Nephron progenitor cell (in vitro differentiated cells): Measurements from ENCODE around the gene LILRA5.

Experiments used
- DNase-seq: peaks from one replicate; pipeline ENCODE4 v3.0.0; 2021
- H3K27ac Mint-ChIP-seq: 2 replicates; pipeline ENCODE4 v1.8.0; 2021; ENCODE audit warnings: mild to moderate bottlenecking, moderate library complexity, mixed read lengths
- H3K27me3 Mint-ChIP-seq: 2 replicates; pipeline ENCODE4 v1.8.0; 2021; ENCODE audit warnings: mild to moderate bottlenecking, low read depth, mixed read lengths; ENCODE audit not compliant: poor library complexity
- H3K36me3 Mint-ChIP-seq: 2 replicates; pipeline ENCODE4 v1.8.0; 2021; ENCODE audit warnings: low read depth, mixed read lengths
- H3K4me1 Mint-ChIP-seq: 2 replicates; pipeline ENCODE4 v1.8.0; 2021; ENCODE audit warnings: mixed read lengths
- H3K4me3 Mint-ChIP-seq: 2 replicates; pipeline ENCODE4 v1.8.0; 2021; ENCODE audit warnings: mild to moderate bottlenecking, moderate library complexity, mixed read lengths
- H3K9me3 Mint-ChIP-seq: 2 replicates; pipeline ENCODE4 v1.8.0; 2021; ENCODE audit warnings: mild to moderate bottlenecking, moderate library complexity, mixed read lengths
- CTCF ChIP-seq: fragments of 200-600 bp; sonication (generic); IDR thresholded peaks from 2 replicates; pipeline ENCODE4 v1.5.0; 2021; ENCODE audit warnings: antibody characterized with exemption

The LILRA5 gene

GRCh38 chr19:54315956-54316355 lies 3.0 kb upstream of the LILRA5 start:
- no peak for TF ChIP-seq CTCF
- peaks cover 71% of the 10 kb centered on the region for H3K9me3 Mint-ChIP-seq
- no peak for DNase-seq
- no peaks in the 10 kb centered on the region for H3K36me3 Mint-ChIP-seq
- no peak overlapping the region for H3K4me3 Mint-ChIP-seq
- H3K27me3 Mint-ChIP-seq, result peaks cover 12% of the 10 kb centered on the region
- H3K27ac Mint-ChIP-seq, result no peak overlapping the region
- H3K4me1 Mint-ChIP-seq, result no peaks in the 10 kb centered on the region

- H3K4me1 Mint-ChIP-seq, result no peaks in the 10 kb centered on the region
- H3K27ac Mint-ChIP-seq, result no peak overlapping the region
- no peak for DNase-seq
- no peak overlapping the region for H3K4me3 Mint-ChIP-seq
- no peak for TF ChIP-seq CTCF
- peaks cover 15% of the 10 kb centered on the region for H3K27me3 Mint-ChIP-seq
- H3K36me3 Mint-ChIP-seq, result no peaks in the 10 kb centered on the region
- peaks cover 54% of the 10 kb centered on the region for H3K9me3 Mint-ChIP-seq
Observed at GRCh38 chr19:54312011-54312410, 955 bp downstream of the LILRA5 start.

- no peak for TF ChIP-seq CTCF
- Mint-ChIP-seq H3K36me3 (no peaks in the 10 kb centered on the region), H3K4me3 (no peak overlapping the region), H3K27me3 (peaks cover 15% of the 10 kb centered on the region), H3K4me1 (no peaks in the 10 kb centered on the region), H3K27ac (no peak overlapping the region), H3K9me3 (peaks cover 57% of the 10 kb centered on the region)
- DNase-seq, result no peak
Observed at GRCh38 chr19:54311486-54311885, 1.5 kb downstream of the LILRA5 start.

- H3K36me3 Mint-ChIP-seq, result no peaks in the 10 kb centered on the region
- no peaks in the 10 kb centered on the region for H3K4me1 Mint-ChIP-seq
- no peak overlapping the region for H3K4me3 Mint-ChIP-seq
- TF ChIP-seq CTCF, result no peak
- peaks cover 56% of the 10 kb centered on the region for H3K9me3 Mint-ChIP-seq
- no peak for DNase-seq
- H3K27ac Mint-ChIP-seq, result no peak overlapping the region
- H3K27me3 Mint-ChIP-seq, result peaks cover 15% of the 10 kb centered on the region
Observed at GRCh38 chr19:54310543-54310942, 2.4 kb downstream of the LILRA5 start.

GRCh38 chr19:54309811-54310210 lies 3.2 kb downstream of the LILRA5 start:
- H3K27ac Mint-ChIP-seq, result no peak overlapping the region
- H3K27me3 Mint-ChIP-seq, result peaks cover 15% of the 10 kb centered on the region
- H3K36me3 Mint-ChIP-seq, result no peaks in the 10 kb centered on the region
- DNase-seq, result no peak
- H3K4me3 Mint-ChIP-seq, result no peak overlapping the region
- H3K4me1 Mint-ChIP-seq, result no peaks in the 10 kb centered on the region
- TF ChIP-seq CTCF, result no peak
- peaks cover 55% of the 10 kb centered on the region for H3K9me3 Mint-ChIP-seq

GRCh38 chr19:54307389-54308020 lies 5.5 kb downstream of the LILRA5 start:
- TF ChIP-seq CTCF, result no peak
- Mint-ChIP-seq H3K9me3 (peaks cover 49% of the 10 kb centered on the region), H3K27me3 (peaks cover 17% of the 10 kb centered on the region), H3K4me1 (no peaks in the 10 kb centered on the region), H3K4me3 (no peak overlapping the region), H3K36me3 (no peaks in the 10 kb centered on the region), H3K27ac (no peak overlapping the region)
- DNase-seq, result no peak
